Right forelimb (tissue), 1 donor: Measurements from ENCODE around the gene LBX1.

ENCODE experiments used
- DNase-seq: peaks from one replicate; pipeline ENCODE4 v3.0.0-alpha.2; 2018

Gene LBX1

GRCh38 chr10:101224910-101225823 lies 4.1 kb downstream of the LBX1 start:
- no peak for DNase-seq

- no peak for DNase-seq
Observed at GRCh38 chr10:101224060-101224909, 5.0 kb downstream of the LBX1 start.

- DNase-seq, result no peak
Observed at GRCh38 chr10:101223274-101224059, 5.8 kb downstream of the LBX1 start.

- DNase-seq, result no peak
Observed at GRCh38 chr10:101222683-101223273, 6.5 kb downstream of the LBX1 start.

- no peak for DNase-seq
Observed at GRCh38 chr10:101221963-101222531, 7.2 kb downstream of the LBX1 start.

GRCh38 chr10:101221549-101221948 lies 7.7 kb downstream of the LBX1 start:
- DNase-seq, result no peak

GRCh38 chr10:101219946-101220451 lies 9.3 kb downstream of the LBX1 start:
- DNase-seq, result no peak

- DNase-seq, result no peak
Observed at GRCh38 chr10:101219139-101219945, 9.9 kb downstream of the LBX1 start.

- no peak for DNase-seq
Observed at GRCh38 chr10:101218351-101219138, 10.7 kb downstream of the LBX1 start.

GRCh38 chr10:101217450-101218281 lies 11.6 kb downstream of the LBX1 start:
- peak; percentile 69 for DNase-seq

- no peak for DNase-seq
Observed at GRCh38 chr10:101217044-101217425, 12.2 kb downstream of the LBX1 start.

- DNase-seq, result no peak
Observed at GRCh38 chr10:101216207-101217043, 12.8 kb downstream of the LBX1 start.

- DNase-seq, result no peak
Observed at GRCh38 chr10:101215397-101216206, 13.7 kb downstream of the LBX1 start.

GRCh38 chr10:101214446-101215396 lies 14.5 kb downstream of the LBX1 start:
- DNase-seq, result peak; percentile 83

- DNase-seq, result no peak
Observed at GRCh38 chr10:101208543-101208942, 20.7 kb downstream of the LBX1 start.

- DNase-seq, result no peak
Observed at GRCh38 chr10:101207026-101207425, 22.2 kb downstream of the LBX1 start.
